Measurements from ENCODE around the gene ZNF341.

The ZNF341 gene

GRCh38 chr20:33732166-33732970 is 572 bp downstream of the ZNF341 start:
- peak; percentile 85 for DNase-seq

- DNase-seq: no peak
These were observed 2.1 kb downstream of the ZNF341 start for GRCh38 chr20:33733654-33734576.

- no peak for DNase-seq
These were observed 5.2 kb downstream of the ZNF341 start for GRCh38 chr20:33736962-33737361.

- no peak for DNase-seq
These were observed 7.7 kb downstream of the ZNF341 start for GRCh38 chr20:33739493-33739892.

GRCh38 chr20:33740189-33740588 is 8.4 kb downstream of the ZNF341 start:
- no peak for DNase-seq

- DNase-seq: no peak
These were observed 12.4 kb downstream of the ZNF341 start for GRCh38 chr20:33744181-33744580.

GRCh38 chr20:33744773-33745385 is 13.1 kb downstream of the ZNF341 start:
- no peak for DNase-seq

GRCh38 chr20:33746325-33746998 is 14.7 kb downstream of the ZNF341 start:
- DNase-seq: no peak

GRCh38 chr20:33751775-33752174 is 20.0 kb downstream of the ZNF341 start:
- no peak for DNase-seq

- DNase-seq: no peak
These were observed 21.3 kb downstream of the ZNF341 start for GRCh38 chr20:33753143-33753542.

GRCh38 chr20:33753763-33754162 is 22.0 kb downstream of the ZNF341 start:
- no peak for DNase-seq

GRCh38 chr20:33755936-33756490 is 24.2 kb downstream of the ZNF341 start:
- DNase-seq: peak; percentile 16

- no peak for DNase-seq
These were observed 25.2 kb downstream of the ZNF341 start for GRCh38 chr20:33757046-33757445.

GRCh38 chr20:33757458-33757857 is 25.7 kb downstream of the ZNF341 start:
- no peak for DNase-seq

GRCh38 chr20:33761698-33762250 is 30.0 kb downstream of the ZNF341 start:
- DNase-seq: no peak

- DNase-seq: no peak
These were observed 33.3 kb downstream of the ZNF341 start for GRCh38 chr20:33765099-33765498.

GRCh38 chr20:33765592-33765991 is 33.8 kb downstream of the ZNF341 start:
- DNase-seq: no peak

- no peak for DNase-seq
These were observed 34.9 kb downstream of the ZNF341 start for GRCh38 chr20:33766686-33767085.

- DNase-seq: no peak
These were observed 36.0 kb downstream of the ZNF341 start for GRCh38 chr20:33767777-33768138.

- no peak for DNase-seq
These were observed 37.2 kb downstream of the ZNF341 start for GRCh38 chr20:33769043-33769442.

- no peak for DNase-seq
These were observed 38.2 kb downstream of the ZNF341 start for GRCh38 chr20:33770005-33770404.

GRCh38 chr20:33771938-33772337 is 40.1 kb downstream of the ZNF341 start:
- no peak for DNase-seq

Data from activated gamma-delta T cell treated with Interleukin-2 at 50 U/mL for 16 hours (primary cell).